GM18502 (cell line): ENCODE results near the gene C9orf50.

Experiments
- ATAC-seq: cut with Tn5 transposase; IDR thresholded peaks from one replicate; pipeline ENCODE4 v1.9.1; 2021; ENCODE audit warnings: mild to moderate bottlenecking; ENCODE audit not compliant: unreplicated experiment, poor library complexity

The C9orf50 gene

DNA sequence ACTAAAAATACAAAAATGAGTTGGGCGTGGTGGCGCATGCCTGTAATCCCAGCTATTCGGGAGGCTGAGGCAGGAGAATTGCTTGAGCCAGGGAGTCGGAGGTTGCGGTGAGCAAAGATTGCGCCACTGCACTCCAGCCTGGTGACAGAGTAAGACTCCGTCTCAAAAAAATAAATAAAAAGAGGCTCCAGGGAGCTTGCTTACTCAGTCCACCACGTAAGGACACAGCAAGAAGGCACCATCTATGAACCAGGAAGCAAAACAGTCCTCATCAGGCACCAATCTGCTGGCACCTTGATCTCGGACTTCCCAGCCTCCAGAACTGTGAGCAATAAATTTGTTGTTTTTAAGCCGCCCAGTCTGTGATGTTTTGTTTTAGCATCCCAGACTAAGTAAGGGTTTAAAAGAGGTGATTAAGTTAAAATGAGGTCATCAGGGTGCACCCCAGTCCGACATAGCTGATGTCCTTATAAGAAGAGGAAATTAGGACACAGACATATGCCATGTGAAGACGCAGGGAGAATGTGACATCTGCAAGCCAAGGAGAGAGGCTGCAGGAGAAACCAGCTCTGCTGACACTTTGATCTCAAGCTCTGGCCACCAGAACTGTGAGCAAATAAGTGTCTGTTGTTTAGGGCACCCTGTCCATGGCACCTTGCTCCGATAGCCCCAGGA is 45.9 kb downstream of the C9orf50 start:
- ATAC-seq, result no peak

DNA sequence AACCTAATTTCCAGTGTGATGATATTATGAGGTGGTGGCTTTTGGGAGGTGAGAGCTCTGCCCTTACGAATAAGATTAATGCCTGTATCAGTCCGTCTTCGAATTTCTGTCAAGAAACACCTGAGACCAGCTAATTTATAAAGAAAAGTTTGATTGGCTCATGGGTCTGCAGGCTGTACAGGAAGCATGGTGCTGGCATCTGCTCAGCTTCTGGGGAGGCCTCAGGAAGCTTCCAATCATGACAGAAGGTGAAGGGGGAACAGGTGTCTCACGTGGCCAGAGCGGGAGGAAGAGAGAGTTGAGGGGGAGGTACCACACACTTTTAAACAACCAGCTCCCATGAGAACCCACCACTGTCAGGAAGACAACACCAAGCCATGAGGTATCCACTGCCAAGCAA is 46.9 kb downstream of the C9orf50 start:
- ATAC-seq, result no peak

DNA sequence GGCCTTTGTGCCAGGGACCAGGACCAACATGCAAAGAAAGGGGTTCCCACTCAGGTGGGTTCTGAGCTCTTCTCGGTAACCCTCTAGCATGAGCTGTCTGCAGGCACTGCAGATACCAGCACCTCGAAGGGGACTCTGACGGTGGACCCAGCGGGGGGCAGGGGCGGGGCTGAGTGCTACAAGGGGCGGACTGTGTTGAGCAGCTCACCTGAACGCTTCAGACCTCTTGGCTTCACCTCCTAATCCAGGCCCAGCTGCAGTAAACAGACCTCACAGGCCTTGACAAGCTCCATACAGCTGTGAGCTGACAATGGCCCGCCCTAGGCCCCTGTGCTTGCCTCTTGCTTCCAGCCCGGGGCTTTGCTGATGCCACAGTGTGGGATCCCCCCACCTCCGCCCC is 48.4 kb downstream of the C9orf50 start:
- ATAC-seq, result no peak

DNA sequence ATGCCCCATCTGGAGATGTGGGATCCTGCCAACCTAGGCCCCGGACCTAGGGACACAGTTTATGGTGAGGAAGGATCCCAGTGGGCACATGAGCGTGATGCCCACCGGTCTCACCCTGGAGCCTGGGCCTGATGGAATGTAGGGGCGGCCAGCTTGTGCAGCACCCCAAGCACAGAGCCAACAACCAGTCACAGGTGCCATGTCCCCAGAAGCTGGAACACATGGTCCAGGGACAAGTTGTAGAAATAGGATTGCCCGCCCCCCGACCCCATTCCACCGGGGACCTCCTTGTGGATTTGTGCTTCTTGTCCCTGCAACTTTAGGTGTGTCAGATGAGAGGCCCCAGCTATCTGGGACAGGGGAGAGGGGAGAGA is 48.9 kb downstream of the C9orf50 start:
- no peak for ATAC-seq

DNA sequence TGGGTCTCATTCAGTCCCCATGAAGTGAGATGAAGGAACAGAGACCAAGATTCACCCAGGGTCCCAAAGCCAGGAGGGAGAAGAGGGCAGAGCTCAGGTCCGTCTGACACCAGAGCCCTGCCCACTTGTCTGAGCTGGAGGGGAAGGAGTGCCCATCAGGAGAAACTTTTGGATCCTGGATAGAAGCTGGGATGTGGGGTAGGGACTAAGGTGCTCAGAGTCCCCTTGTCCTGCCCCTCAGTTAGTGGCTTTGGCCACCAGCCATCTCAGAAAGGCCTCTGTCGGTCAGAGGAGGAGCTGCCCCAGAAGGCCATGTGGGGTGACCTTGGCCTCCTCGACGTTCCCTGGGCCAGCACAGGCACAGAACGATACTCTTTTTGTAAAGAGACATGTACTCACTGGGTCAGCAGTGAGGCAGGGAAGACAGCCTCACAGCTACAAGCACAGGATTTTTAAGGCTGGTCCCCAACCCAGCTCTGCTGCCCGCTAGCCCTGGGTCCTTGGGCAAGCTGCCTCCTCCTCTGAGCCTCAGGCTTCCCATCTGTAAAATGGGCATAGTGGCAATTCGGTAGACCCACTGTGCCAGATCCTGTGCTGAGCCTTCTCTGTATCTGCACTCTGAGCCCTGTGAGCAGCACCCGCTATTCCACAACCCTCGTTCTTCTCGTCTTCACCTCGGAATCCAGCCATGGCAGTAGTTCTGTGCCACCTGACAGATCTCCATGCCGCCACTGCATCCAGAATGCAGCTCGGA is 49.4 kb downstream of the C9orf50 start:
- no peak for ATAC-seq

DNA sequence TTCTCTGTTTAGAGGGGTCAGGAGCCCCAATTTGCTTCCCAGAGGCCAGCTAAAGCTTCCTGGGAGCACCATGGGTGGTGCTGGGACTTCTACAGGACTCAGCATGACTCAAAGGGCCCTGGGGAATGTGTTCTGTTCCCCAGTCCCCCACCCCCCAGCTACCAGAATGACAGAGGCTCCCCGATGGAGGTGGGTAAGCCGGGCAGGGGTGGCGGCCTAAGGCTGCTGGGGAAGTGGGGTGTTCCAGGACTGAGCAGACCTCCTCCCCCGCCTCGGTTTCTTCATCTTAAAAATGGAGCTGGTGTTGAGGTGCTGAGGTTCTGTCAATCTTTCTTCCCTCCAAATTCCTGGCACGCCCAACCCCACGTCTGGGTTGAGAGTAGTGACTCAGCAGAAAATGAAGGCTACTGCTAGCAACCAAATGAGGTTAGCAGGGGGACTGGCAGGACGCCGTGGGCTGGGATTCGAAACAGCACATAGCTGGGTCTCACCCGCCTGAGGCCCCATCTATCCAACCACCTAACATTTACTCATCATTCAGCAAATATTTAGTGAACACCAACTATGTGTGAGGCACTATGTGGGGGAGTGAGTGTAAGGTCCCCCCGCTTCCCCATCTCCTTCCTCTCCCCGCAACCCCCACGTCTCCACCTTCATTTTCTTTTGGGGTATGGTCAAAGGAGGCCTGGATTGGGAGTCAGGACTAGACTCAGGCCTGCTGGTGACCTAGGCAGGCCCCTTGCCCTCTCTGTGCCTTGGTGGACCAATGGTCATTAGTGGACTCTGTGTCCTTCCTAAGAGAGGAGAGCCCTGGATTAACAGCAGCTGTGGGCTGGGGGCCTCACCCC is 50.2 kb downstream of the C9orf50 start:
- no peak for ATAC-seq

DNA sequence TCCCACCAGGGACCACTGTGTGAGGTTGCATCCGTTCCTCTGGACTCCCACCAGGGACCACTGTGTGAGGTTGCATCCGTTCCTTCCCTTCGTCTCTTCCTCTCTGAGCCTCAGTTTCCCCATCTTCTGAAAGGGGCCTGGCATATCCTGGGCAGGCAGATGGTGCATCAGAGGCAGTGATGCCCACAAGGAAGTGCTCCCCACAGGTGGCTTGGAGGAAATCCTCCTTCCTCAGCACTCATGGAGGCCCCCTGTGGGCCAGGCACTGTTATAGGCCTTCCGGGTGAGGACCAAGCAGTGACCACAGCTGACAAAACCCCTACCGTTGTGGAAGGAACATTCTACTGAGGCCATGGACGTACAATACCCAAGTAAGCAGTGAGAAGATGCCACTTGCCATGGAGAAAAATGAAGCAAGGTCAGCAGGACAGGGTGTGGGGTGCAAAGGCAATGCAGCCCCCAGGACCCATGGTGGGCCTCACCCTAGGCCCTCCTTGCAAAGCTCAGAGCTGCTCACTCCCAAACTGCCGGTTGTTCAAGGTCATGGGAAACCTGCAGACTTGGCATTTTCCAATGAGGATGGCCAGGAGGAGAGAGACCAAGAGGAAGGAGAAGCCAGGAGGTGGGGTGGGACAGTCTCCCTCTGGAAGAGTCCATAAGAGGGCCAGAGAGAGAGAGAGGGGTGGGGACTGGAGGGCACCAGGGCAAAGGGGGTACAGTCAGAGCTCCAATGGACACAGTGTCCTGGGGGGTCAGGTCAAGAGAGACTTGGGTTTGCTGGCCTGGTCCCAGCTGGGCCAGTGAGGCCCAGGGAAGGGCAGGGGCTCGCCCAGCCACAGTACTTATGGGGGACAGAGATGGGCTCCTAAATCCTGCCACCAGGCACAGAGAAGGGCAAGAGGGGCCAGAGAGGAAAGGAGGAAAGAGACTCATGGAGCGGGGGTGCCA is 51.1 kb downstream of the C9orf50 start:
- ATAC-seq, result no peak

DNA sequence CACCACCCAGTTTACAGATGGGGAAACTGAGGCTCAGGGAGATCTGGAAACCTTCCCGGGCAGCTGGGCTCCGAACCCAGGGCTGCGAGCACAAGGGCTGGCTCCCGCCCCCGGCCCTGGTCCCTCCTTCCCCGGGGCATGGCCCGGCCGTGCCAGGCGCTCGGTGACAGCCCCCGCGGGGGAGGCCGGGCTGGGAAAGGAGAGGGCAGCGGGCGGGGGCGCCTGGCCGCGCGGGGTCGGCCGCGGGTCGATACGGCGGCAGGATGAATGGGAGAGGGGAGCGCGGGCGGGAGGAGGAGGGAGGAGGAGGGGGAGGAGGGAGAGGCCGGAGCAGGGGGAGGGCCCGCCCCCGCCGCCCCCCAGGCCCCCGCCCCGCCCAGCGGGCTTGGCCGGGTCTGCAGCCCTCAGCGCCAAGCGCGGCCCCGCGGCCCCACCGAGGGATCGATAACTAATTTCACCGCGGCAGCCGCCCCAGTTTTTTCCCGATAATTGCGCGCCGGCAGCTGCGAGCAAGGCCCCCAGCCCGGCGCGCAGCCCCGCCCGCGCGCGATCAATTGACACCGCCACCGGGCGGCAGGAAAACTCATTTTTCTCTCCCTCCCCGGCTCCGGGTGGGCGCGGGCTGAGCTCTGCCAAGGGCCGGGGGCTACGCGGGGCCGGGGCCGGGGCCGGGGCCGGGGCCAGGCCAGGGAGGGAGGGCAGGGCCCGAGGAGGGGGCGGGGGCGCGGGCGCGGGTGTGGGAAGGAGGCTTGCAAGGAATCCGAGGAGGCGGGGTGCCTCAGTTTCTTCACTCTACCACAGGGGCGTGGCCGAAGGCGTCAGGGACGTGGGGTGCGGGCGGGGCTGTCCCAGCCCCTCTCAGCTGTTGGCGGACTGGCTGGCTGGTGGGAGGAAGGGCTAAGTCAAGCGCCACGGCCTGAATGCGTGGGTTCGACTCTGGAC is 52.1 kb downstream of the C9orf50 start:
- no peak for ATAC-seq

DNA sequence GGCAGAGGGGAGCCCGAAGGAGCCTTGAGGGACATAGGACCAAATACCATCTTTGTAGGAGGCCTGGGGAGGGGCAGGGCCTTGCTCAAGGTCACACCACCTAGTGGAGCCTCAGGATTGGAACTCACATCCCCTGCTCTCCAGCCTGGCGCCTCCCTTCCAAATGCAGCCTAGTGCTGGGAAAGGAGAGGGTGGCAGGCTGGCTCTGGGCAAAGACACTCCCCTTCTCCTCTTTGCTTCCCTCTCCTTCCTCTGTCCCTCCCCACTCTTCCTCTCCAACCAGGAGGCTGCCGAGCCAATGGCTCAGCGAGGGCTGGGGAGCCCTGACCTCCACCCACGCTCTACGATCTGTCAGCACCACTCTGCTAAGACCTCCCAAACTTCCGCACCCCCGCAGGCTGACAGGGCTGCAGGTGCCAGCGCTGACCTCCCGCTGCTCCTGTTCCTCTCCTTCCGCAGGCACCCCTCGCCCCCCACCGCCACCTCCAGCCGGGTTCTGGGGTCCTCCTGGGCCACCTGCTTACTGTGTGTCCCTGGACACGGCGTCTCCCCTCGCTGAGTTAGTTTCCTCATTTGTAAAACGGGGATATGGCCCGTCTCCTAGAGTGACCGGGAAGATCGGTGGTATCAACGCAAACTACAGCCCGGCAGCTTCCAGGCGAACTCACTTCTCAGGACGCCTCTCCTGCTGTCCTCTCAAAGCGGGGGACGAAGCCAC is 52.9 kb downstream of the C9orf50 start:
- ATAC-seq, result no peak

DNA sequence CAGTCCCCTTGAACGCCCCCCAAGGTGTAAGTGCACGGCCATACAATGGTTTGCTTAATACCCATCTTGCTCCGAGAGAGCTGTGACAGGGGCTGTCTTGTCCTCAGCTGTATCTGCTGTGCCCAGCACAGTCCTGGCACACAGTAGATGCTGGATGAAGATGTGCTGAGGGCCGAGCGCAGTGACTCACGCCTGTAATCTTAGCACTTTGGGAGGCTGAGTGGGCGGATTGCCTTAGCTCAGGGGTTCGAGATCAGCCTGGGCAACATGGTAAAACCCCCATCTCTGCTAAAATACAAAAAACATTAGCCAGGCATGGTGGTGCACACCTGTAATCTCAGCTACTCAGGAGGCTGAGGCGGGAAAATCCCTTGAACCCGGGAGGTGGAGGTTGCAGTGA is 53.6 kb downstream of the C9orf50 start:
- no peak for ATAC-seq

DNA sequence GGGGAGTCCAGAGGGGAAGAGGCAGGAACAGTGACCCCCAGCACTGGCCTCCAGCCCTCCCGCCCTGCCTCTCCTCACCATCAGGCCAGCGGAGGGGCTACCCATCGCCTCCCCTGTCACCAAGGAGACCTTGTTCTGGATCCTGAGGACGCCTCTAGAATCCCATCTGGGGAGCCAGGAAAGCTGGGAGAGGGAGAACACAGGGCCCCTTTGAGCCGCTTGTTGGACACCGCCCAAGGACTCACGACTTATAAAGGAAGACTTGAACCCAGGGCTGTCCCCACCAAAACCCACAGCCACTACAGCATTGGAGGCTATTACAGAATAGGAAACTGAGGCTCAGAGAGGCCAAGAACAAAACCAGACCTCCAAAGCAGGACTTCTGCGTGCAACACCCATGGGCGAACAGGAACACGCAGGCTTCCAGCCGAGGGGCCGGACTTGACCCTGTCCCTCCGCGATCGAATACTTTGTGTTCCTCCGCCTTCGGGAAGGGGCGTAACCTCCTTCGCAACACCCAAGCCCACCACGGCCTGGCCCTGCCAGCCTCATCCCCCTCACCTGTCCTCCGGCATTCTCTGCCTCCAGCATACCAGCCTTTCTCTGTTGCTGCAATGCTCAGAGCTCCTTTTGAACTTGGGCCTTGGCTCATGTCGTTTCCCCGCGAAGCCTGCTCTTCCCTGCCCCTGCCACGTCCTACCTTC is 54.2 kb downstream of the C9orf50 start:
- no peak for ATAC-seq

DNA sequence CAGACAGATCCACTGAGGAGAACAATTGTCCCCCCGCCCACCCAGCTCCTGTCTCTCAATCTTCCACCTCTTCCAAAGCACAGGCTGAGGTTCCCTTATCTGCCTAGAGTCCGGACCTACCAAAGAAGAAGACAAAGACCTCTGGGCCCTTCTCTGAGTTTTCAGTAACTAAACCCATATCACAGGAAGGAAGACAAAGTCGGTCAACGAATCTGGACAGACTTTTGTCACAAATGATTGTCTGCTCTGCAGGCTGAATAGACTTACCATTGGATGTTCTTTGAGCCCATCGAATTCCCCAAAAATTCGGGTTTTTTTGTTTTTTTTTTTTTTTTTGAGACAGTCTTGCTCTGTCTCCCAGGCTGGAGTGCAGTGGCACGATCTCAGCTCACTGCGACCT is 58.0 kb downstream of the C9orf50 start:
- ATAC-seq, result no peak

DNA sequence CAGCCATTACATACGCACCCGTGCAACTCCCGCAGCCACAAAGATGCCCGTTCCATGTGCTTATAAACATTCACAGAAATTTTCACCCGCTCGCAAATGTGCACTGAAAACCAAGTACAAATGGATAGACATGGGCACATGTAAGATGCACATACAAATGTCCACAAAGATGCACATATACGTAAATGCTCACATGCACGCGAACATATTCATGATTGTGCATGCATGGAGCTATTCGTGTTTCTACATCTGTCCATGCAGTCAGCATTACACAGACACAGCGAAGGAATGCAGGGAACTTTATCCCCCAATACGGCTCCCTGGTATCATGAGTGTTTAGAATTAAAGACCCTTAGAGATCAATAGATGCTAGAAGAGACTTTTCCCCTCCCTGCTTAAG is 58.4 kb downstream of the C9orf50 start:
- no peak for ATAC-seq
